Upper lobe of right lung (tissue), 1 donor: ENCODE data around the gene XAGE3. TPM values are rescaled to one million over a fixed set of nuclear protein-coding genes. Genes with fewer than 3 reads are reported as not detected.
"Not testable (repeated sequence)": the region's sequence is repeated elsewhere in the genome, so short reads cannot be mapped to it uniquely, and the experiment has no call there.

ENCODE experiments used
- ATAC-seq: fragments of 200-7000 bp; cut with Tn5 transposase; one replicate; pipeline ENCODE4 v1.9.1; 2020; ENCODE audit warnings: mild to moderate bottlenecking, moderate library complexity
- DNase-seq: peaks from one replicate; pipeline ENCODE4 v3.0.0-alpha.2; 2020
- H3K27ac ChIP-seq: fragments of 200-600 bp; one replicate; pipeline ENCODE4 v1.8.0; 2022
- H3K27me3 ChIP-seq: fragments of 200-600 bp; one replicate; pipeline ENCODE4 v1.8.0; 2022; ENCODE audit warnings: mild to moderate bottlenecking
- H3K36me3 ChIP-seq: fragments of 200-600 bp; one replicate; pipeline ENCODE4 v1.8.0; 2022
- H3K4me1 ChIP-seq: fragments of 200-600 bp; one replicate; pipeline ENCODE4 v1.8.0; 2022
- H3K4me3 ChIP-seq: fragments of 200-600 bp; one replicate; pipeline ENCODE4 v1.8.0; 2022; ENCODE audit warnings: mild to moderate bottlenecking
- H3K9me3 ChIP-seq: fragments of 200-600 bp; one replicate; pipeline ENCODE4 v1.8.0; 2022
- intact Hi-C: fragments of 100-400 bp; cut with DNase I; formaldehyde crosslinking; loops from one replicate; pipeline ENCODE4 v1.11.0; 2022
- total RNA-seq: library from RNA; stranded (reverse); fragmentation: NEBNext Ultra II Directional; extraction: Animal tissue kit (Norgen Biotek cat#: 25700); gene quantifications from one replicate; pipeline ENCODE4 v1.2.1, GENCODE V29; 2021
- TF ChIP-seq, protein P1 (sequence below): fragments of 200-600 bp; IDR thresholded peaks from one replicate; pipeline ENCODE4 v1.8.0; 2022; ENCODE audit warnings: antibody characterized with exemption
- donor health status: DM: no; HTN: yes; CAD: no; lungs with severe emphysema.

XAGE3 gene
- total RNA-seq, 1 donor from 2014 or later: not detected

DNA sequence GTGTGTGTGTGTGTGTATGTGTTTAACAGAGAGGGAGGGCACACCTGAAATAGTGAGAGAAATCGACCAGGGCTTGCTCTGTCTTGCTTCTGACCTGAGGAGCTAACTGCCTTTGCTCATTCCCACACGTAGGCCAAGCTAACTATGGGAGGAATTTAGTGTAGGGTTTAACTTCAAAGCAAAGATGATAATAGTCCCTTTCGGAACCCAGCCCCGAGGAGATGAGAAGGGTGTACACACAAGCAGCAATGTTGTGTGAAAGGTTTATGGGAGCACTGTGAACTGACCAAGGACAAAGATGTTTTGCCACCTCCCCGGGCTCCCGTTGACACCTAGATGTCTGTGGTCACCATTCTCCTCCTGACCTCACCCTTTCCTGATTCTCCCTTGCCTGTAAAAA, 8.5 kb upstream of the XAGE3 start:
- intact Hi-C loops, H3K9me3 ChIP-seq, H3K4me3 ChIP-seq, H3K27me3 ChIP-seq, H3K36me3 ChIP-seq, DNase-seq, H3K4me1 ChIP-seq, ATAC-seq, H3K27ac ChIP-seq: not testable (repeated sequence)

DNA sequence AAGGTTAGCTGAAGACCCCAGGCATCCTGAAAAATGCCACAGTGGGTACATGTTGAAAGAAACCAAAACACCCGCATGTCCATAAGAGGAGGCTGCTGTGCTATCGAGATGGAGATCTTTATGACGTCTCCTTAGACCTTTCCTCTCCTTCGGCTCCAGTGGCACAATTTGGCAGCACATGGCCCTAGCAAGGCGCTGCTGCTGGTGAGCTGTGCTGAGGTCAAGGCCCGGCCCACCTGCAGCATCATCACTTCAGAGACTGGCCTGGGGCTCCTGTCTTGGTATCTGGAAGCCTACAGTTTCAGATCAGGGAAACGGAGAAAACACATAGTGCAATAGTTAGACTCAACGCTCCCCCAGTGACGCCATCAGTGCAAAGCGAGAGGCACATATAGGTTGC, 7.6 kb upstream of the XAGE3 start:
- H3K36me3 ChIP-seq, H3K27me3 ChIP-seq, H3K4me3 ChIP-seq, H3K27ac ChIP-seq, H3K9me3 ChIP-seq, intact Hi-C loops, ATAC-seq, DNase-seq, H3K4me1 ChIP-seq: not testable (repeated sequence)

DNA sequence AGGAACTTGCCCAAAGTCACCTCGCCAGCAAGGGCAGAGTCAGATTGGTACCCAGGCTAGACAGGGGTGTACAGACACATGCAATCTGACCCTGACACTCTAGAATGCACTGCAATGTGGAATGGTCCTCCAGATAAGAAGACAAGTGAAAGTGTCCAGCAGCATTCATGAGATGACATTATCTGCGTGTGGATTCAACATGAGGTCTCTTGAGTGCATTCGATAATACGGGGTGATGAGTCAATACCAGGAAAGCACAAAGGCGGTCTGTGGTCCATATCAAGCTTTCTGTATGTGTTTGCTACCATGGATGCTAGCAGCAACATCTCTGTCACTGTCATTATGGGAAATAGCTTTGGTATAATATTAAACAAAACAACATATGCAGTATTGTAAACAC, 6.8 kb upstream of the XAGE3 start:
- no peak overlapping the region for H3K4me3 ChIP-seq
- no peaks in the 10 kb centered on the region for H3K36me3 ChIP-seq
- DNase-seq: no peak
- intact Hi-C loops: no loop called here
- H3K9me3 ChIP-seq: no peaks in the 10 kb centered on the region
- no peaks in the 10 kb centered on the region for H3K4me1 ChIP-seq
- ATAC-seq: no peak
- TF ChIP-seq, protein P1, sequence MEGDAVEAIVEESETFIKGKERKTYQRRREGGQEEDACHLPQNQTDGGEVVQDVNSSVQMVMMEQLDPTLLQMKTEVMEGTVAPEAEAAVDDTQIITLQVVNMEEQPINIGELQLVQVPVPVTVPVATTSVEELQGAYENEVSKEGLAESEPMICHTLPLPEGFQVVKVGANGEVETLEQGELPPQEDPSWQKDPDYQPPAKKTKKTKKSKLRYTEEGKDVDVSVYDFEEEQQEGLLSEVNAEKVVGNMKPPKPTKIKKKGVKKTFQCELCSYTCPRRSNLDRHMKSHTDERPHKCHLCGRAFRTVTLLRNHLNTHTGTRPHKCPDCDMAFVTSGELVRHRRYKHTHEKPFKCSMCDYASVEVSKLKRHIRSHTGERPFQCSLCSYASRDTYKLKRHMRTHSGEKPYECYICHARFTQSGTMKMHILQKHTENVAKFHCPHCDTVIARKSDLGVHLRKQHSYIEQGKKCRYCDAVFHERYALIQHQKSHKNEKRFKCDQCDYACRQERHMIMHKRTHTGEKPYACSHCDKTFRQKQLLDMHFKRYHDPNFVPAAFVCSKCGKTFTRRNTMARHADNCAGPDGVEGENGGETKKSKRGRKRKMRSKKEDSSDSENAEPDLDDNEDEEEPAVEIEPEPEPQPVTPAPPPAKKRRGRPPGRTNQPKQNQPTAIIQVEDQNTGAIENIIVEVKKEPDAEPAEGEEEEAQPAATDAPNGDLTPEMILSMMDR: no peak
- no peaks in the 10 kb centered on the region for H3K27me3 ChIP-seq
- H3K27ac ChIP-seq: no peak overlapping the region

DNA sequence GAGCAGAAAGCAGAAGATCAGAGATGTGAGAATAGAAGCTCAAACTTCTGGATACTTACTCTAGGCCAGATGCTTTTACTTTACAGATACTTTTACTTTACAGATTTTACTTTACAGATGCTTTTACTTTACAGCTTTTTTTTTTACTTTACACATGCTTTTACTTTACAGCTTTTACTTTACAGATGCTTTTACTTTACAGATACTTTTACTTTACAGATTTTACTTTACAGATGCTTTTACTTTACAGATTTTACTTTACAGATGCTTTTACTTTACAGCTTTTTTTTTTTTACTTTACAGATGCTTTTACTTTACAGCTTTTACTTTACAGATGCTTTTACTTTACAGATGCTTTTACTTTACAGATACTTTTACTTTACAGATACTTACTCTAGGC, 5.9 kb upstream of the XAGE3 start:
- H3K27ac ChIP-seq, H3K4me1 ChIP-seq, H3K27me3 ChIP-seq, DNase-seq, H3K4me3 ChIP-seq, H3K9me3 ChIP-seq, ATAC-seq, H3K36me3 ChIP-seq, intact Hi-C loops: not testable (repeated sequence)

DNA sequence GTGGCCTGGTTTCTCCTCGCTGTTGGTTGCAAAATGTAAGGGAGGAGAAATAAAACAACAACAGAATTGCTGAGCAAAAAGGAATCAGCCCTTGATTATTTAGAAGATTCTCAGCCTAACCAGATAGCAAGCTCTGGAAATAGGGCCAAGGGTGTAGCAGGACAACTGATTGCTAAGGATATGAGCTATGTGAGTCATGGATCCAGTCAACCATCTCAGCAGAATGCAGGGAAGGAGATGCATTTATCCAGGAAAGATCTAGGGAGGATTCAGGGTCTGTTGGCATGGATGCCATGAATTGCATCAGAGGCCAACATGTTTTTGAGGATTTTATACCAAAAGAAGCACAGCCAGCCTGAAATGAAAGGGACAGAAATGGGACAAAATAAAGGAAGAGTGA, 2.2 kb upstream of the XAGE3 start:
- H3K27me3 ChIP-seq: no peaks in the 10 kb centered on the region
- intact Hi-C loops: no loop called here
- ATAC-seq: no peak

DNA sequence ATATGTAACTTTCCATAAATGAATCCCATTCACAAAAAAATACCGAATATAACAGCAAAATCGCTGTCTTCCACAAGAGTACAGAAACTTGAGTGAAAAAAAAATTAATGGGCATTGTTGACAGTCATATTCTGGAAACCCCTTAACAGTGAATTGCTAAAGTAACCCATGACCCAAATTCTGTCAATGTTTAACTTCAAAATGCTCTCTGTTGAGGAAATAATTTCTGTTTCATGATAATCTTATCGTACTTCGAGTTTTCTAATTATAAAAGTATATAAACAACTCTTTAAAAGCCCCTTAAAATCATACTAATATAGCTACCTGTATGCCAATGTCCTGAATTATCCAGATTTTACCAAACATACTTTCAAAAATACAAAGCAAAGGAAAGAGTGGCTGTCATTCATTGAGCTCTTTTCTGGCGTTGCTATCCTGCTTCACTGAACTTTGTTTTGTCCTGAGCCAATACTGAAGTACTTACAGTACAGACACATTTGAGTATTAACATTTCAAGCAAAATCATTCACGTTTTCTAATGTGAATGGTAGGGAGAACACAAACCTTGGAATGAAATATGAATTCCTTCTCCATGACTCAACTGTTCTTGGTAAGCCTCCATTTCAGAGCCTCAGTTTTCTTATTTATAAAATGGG, 2.4 kb downstream of the XAGE3 start:
- TF ChIP-seq, protein P1: no peak
- ATAC-seq (no peak), DNase-seq (no peak)
- H3K27ac ChIP-seq: no peak overlapping the region
- H3K36me3 ChIP-seq: no peaks in the 10 kb centered on the region
- H3K4me1 ChIP-seq: no peaks in the 10 kb centered on the region
- intact Hi-C loops: no loop called here
- H3K4me3 ChIP-seq: no peak overlapping the region
- H3K9me3 ChIP-seq: no peaks in the 10 kb centered on the region
- no peaks in the 10 kb centered on the region for H3K27me3 ChIP-seq

More for the DNA sequence above, 2.2 kb upstream of the XAGE3 start:
- DNase-seq: no peak
- H3K4me3 ChIP-seq: no peak overlapping the region
- no peaks in the 10 kb centered on the region for H3K36me3 ChIP-seq
- TF ChIP-seq, protein P1: no peak
- H3K9me3 ChIP-seq: no peaks in the 10 kb centered on the region
- no peak overlapping the region for H3K27ac ChIP-seq
- H3K4me1 ChIP-seq: no peaks in the 10 kb centered on the region

DNA sequence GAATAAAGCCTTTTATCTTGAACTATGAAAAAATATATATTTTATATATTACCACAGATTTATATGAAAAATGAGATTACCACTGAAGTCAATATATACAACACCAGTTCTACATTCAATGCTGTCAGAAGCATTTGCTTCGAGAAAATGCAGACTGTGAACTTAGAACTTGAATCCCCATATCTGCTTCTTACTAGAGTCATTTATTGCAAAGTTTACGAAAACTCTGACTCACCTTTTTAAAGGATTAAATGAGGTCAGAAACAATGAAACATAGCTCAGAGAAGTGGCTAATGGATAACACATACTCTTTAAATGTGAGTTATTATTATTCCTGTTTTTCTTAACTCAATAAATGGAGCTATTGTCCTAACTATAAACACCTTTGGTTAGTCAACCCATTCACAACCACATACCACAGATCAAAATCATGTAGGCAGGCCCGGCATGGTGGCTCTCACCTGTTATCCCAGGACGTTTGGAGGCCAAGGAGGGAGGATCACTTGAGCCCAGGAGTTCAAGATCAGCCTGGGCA, 10.8 kb downstream of the XAGE3 start:
- H3K27ac ChIP-seq, H3K4me3 ChIP-seq, intact Hi-C loops, H3K9me3 ChIP-seq, H3K4me1 ChIP-seq, H3K36me3 ChIP-seq, DNase-seq, ATAC-seq, H3K27me3 ChIP-seq: not testable (repeated sequence)
